Measurements from ENCODE around the gene OVOL3.

Gene OVOL3

DNA sequence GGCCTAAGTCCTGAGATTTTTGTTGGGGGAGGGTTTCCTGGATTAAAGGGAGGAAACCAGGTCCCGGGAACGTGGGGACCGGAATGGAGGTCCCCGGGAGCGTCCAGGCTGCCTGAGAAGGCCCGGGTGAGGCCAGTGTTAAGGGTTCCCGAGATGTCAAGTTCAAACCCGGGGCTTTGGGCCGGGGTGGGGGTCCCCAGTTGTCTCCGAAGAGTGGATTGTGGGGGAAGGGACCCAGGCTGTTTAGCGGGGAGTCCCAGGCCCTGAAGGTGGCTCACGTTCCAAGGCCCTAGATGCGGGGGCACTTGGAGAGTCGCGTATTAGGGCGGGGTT lies 41.0 kb downstream of the OVOL3 start:
- Mint-ChIP-seq H3K4me3 (no peak overlapping the region), H3K27me3 (no peaks in the 10 kb centered on the region), H3K36me3 (peaks cover 30% of the 10 kb centered on the region), H3K9me3 (no peaks in the 10 kb centered on the region), H3K27ac (no peak overlapping the region), H3K4me1 (no peaks in the 10 kb centered on the region)
- DNase-seq (ENCODE audit: low spot score in 2 of 2) (no peak), ATAC-seq (ENCODE audit: low read depth) (no peak)

DNA sequence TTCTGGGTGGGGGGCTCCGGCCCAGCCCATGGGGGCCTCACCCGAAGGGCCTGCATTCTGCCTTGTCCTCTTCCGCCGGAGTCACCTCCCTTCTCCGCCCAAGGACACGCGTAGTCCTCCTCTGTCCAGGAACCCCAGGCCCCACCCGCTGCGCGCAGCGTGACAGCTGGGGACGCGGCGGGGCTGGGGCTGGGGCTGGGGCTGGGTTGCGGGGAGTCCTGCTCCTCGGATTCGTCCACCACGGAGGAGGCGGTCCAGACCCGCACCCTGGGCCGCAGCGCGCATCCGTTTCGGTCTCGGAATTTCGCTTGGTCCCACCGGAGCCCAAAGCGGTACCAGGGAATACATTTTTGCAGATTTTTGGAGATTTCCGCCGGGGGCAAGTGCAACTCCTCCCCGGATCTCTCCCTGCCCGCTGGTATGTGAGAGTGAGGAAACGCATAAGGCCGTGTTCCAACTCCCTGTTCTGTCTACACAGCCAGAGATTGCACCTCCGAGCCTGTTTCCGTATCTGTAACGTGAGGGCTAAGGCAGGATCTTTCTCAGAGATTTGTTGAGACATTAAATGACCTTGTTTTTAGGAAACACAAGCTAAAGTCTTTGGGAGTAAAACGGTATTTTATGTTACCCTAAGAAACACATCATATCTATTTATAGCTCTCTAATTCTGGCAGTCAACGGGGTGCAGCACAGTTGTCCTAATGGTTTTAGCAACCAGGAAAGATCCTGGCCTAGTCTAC lies 41.6 kb downstream of the OVOL3 start, which contains the start of gene COX7A1:
COX7A1 (minus strand) TSS at position 96 of the 740 bp plus-strand sequence; CDS start at position 56, 40 bp downstream.
- Mint-ChIP-seq H3K27ac (no peak within 1 kb of the TSS), H3K36me3 (peaks cover 28% of the 10 kb centered on the region), H3K27me3 (no peaks in the 10 kb centered on the region), H3K4me1 (no peaks in the 10 kb centered on the region), H3K4me3 (no peak within 1 kb of the TSS), H3K9me3 (no peaks in the 10 kb centered on the region)
- no peak for DNase-seq (ENCODE audit: low spot score in 2 of 2)
- ATAC-seq (ENCODE audit: low read depth): no peak

DNA sequence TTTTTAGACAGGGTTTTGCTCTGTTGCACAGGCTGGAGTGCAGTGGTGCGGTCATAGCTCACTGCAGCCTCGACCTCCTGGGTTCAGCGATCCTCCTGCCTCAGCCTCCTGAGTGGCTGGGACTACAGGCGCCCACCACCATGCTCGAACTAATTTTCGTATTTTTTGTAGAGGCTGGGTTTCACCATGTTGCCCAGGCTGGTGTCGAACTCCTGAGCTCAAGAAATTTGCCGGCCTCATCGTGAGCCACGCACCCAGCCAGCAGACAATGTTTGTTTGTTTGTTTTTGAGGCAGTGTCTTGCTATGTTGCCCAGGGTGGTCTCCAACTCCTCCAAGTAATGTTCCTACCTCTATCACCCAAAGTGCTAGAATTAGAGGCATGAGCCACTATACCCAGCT lies 42.2 kb downstream of the OVOL3 start:
- Mint-ChIP-seq H3K27me3 (no peaks in the 10 kb centered on the region), H3K4me1 (no peaks in the 10 kb centered on the region), H3K36me3 (peaks cover 26% of the 10 kb centered on the region), H3K4me3 (no peak overlapping the region), H3K27ac (no peak overlapping the region), H3K9me3 (no peaks in the 10 kb centered on the region)
- no peak for DNase-seq (ENCODE audit: low spot score in 2 of 2)
- no peak for ATAC-seq (ENCODE audit: low read depth)

DNA sequence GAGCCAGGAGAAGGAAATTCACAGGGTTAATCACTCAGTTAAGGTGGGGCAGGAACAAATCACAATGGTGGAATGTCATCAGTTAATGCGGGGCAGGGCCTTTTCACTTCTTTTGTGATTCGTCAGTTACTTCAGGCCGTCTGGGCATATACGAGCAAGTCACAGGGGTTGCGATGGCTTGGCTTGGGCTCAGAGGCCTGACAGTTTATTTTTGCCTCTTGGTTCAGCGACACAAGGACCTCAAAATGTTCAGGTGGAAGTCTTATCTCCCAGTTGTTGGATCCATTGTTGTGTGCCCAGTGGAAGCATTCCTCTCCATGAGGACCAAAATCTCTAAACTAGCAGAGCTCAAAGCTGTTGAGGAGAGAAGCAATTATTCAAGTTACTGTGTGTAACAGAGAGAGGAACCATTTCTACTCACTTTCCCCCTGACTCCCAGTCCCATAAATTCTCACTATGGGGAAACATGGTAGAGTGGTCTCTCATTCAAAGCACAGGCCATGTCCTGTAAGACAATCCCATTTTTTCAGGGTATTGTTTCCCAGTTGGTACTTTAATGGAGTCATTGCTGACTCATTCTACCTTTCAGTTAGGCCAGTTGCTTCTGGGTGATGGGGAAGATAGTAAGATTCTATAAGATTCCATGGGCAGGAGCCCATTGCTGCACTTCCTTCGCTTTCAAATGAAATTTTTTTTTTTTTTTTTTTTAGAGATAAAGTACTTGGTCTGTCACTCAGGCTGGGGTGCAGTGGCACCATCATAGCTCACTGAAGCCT lies 50.1 kb downstream of the OVOL3 start:
- ATAC-seq (ENCODE audit: low read depth) (no peak), DNase-seq (ENCODE audit: low spot score in 2 of 2) (no peak)
- H3K4me1 Mint-ChIP-seq: no peaks in the 10 kb centered on the region
- H3K27ac Mint-ChIP-seq: no peak overlapping the region
- no peaks in the 10 kb centered on the region for H3K27me3 Mint-ChIP-seq
- no peak overlapping the region for H3K4me3 Mint-ChIP-seq
- peaks cover 4% of the 10 kb centered on the region for H3K36me3 Mint-ChIP-seq
- H3K9me3 Mint-ChIP-seq: no peaks in the 10 kb centered on the region

All from memory B cell (primary cell).